Bone marrow (tissue), 2 donors: ENCODE results near the gene ZCRB1.
"Not testable (repeated sequence)": the region's sequence is repeated elsewhere in the genome, so short reads cannot be mapped to it uniquely, and the experiment has no call there.

Source experiments
- DNase-seq, 2 donors: peaks; one replicate each; lab custom pipeline; 2025; lab: John Stamatoyannopoulos, UW

Gene ZCRB1, protein sequence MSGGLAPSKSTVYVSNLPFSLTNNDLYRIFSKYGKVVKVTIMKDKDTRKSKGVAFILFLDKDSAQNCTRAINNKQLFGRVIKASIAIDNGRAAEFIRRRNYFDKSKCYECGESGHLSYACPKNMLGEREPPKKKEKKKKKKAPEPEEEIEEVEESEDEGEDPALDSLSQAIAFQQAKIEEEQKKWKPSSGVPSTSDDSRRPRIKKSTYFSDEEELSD

DNA sequence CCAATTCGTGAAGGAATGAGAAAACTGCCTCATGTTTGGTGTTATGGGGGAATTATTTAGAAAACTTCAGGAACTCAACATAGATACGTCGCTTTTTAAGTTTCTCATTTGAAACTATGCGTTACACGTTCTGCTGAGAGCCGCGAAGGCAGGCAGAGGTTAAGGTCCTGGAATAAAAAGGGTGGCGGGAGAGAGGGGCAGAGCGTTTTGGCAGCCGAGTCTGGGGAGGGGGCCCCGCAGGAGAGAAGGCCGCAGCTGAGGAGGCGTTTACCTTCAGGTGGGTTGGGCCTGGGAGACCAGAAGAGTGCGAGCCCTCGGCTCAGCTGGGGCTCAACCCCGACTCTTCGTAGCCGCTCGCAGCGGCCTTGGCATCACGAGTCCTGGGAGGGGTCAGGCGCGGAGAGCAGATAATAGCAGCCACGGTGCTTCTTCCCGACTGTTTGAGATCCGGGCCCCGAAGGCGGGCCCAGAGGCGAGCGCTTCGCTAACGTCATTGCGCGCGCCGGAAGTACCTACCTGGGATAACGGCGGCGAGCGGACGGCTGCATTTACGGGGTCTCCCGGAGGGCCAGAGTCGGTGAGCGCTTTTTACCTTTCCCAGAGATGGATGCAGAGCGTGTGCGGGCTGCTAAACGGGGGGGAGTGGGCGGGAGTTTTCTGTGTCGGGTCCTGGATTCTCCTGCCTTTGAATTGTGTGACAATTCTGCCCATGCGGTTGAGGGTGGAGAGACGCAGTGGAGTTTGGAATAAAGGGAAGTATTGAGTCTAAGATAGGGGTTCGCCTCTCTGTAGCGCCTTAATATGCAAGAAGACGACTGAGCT lies at the start of gene ZCRB1, which contains the start of gene PPHLN1:
Gene ZCRB1 (minus strand): TSS at position 442 of the 822 bp plus-strand sequence. CDS start 1,992 bp downstream, outside the sequence.
Gene PPHLN1 (plus strand): TSS at position 515 of the 822 bp plus-strand sequence. CDS start 9,736 bp downstream, outside the sequence.
- DNase-seq = peak; percentile 58 to 62

DNA sequence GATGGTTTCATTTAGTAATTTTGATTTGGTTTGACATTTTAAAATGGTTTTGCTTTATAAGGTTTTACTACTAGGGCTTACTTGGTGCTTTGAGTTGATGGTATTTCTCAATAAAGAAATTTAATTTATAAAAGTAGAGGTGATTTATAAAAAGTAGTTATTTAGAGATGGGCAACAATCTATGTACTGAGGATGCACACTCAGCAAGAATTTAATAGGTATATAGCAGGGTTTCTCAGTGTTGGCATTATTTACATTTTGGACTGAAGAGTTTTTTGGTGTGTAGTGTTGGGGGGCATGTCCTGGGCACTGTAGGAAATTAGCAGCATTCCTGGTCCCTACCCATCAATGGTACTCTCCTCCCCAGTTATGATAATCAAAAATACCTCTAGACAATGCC lies 47.8 kb upstream of the ZCRB1 start:
- no peak for DNase-seq

DNA sequence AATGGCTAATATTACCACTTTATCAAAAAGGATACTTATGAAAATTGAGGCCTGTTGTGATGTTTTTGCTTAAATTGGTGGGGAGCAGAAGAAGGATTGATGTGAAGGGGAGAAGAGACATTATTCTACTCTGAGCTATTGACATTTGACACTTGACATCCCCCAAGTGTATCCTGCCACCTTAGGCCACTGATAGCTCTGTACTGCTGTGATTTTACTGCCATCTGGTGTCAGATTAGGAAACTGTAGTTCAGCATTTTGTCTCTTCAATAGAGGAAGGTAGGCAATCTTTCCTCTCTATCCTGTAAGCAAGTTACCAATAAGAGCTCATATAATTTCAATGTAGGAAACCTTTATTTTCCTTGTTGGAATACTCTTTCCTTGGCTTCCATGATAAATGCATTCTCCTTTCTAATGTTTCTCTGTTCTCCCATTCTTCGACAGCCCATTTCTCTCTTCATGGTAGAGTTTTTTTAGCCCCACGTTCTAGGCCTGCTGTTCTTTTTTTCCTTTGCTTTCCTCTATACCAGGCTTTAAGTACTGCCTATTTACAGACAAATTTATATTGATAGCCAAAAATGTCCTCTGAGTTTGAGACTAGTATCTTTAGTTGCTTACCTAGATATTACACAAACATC lies 46.4 kb upstream of the ZCRB1 start:
- DNase-seq = peak in 1 of 2 donors; percentile 66

DNA sequence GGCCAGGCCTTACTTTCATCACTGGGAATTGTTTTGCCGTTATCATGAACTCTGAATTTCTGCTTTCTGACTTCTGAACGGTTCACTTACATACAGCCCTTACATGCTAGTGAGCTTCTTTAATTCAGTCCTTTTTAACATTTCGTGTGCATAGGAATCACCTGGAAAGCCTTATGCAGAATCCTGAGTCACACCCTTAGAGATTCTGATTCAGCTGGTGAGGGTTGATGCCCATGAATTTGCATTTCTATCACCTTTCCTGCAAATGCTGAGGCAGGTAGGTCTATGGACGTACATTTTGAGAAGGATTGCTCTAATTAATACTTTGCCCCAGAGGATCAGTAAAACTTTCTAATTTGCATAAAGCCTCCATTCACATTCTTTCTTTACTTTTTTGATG lies 44.1 kb upstream of the ZCRB1 start:
- DNase-seq = no peak

DNA sequence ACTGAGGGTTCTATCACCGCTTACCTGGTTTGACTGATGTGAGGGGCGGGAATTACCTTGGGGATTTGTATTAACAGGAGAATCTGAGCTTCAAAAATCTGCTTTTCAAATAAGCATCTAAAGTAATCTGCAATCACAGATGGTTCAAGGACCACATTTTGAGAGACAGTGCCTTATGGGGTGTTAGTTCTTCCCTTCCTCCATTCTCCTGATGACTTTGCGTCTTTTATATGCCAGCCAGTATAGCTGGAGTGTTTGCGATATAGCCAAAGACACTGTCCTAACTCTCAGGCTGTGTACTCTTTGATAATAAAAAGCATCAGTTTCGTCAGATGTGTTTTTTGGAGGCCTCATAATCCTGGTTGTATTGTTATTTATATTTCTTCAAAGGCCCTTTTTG lies 39.6 kb upstream of the ZCRB1 start:
- no peak for DNase-seq

DNA sequence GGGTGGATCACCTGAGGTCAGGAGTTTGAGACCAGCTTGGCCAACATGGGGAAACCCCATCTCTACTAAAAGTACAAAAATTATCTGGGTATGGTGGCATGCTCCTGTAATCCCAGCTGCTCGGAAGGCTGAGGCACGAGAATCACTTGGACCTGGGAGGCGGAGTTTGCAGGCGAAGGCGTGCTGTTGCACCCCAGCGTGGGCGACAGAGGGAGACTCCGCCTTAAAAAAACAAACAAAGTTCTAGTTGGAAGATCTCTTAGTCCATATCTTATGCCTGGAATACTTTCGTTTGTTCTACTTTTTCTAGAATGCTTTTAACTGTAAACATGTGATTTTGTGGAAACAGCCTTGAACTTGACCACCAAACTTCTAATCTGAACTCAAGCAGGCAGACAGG lies 38.8 kb upstream of the ZCRB1 start:
- DNase-seq = no peak

DNA sequence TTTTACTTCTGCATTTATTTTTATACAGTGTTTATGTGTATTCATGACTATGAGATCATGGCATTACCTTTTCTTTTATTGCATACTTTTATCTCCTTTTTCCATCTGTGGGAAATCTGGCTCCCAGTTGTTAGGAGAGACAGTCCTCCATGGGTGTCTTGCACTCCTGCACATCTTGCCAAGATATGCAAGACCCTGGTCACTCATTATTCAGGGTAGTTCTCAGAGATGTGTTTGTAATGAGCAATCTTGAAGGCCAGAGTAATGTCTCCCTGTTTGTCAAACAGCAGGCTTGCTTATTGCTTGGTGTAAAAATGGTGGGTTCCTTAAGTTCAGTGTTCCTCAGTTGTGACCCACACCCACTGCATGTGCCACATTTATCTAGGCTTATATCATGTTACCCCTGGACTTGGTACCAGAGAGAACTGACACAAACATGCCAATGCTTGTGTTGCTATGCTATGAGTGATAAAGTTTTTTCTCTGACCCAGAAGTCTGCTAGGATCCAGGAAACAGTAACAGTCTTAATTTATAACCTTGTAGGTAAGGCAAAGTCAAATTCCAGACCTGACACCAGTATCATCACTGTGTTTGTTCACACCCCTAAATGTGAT lies 36.9 kb upstream of the ZCRB1 start:
- DNase-seq = no peak

DNA sequence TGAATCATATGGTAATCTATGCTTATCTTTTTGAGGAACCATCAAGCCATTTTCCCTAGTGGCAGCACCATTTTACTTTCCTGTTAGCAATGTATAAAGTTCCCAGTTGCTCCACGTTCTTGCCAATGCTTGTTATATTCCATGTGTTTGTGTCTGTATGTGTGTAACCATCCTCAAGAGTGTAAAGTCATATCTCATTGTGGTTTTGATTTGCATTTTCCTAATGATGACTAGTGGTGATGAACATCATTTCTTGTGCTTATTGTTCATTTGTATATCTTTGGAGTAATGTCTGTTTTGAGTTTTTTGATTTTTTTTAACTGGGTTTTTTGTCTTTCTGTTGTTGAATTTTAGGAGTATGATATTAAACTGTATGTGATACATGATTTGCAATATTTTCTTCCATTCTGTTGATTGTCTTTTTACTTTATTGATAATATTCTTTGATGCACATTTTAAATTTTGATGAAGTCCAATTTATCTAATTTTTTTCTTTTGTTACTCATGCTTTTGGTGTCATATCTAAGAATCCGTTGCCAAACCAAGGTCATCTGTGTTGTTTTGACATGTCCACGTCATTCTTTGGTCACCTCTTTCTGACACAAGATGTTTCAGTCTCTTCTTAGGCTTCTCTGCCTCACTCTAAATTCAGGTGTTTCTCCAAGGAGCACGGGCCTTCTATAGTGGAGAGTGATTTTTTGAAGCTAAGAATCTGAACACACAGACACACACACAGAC lies 36.2 kb upstream of the ZCRB1 start:
- DNase-seq = no peak

DNA sequence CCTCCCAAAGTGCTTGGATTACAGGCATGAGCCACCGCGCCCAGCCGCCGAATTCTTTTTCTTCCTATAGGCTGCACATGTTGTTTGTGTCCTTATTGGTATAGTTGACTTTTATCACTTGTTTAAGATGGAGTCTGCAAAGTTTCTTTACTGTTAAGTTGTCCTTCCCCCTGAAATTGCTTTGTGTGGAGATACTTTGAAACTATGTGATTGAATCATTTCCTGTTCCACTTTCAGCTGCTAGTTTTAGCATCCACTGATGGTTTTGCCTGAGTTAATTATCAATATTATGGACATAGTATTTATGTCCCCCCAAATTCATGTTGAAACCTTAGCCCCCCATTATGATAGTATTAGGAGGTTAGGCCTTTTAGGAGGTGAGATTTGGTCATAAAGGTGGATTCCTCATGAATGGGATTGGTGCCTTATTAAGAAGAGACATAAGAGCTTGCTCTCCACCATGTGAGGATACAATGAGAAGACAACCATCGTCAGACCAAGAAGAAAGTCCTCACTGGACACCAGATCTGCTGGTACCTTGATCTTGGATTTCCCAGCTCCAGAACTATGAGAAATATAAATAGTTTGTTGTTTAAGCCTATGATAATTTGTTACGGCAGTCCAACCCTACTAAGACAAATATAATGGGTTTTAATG lies 35.0 kb upstream of the ZCRB1 start:
- DNase-seq = no peak

DNA sequence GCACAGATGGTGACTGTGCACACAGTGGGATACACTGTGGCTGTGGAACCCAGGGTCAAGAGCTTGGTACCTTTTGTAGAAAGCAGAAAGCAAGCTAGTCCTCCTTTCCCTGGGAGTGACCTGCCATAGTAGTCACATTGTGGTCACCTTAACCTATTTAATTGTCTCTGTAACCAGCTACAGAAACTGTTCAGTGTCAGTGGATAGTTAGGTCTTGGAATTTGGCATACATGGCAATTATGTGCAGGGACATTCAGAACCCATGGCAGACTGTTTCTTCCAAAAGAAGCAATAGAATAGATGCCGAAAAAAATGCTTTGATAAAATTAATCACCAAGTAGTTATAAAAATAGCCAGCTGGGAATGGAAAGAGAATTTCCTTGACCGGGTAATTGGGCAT lies 30.4 kb upstream of the ZCRB1 start:
- no peak for DNase-seq

DNA sequence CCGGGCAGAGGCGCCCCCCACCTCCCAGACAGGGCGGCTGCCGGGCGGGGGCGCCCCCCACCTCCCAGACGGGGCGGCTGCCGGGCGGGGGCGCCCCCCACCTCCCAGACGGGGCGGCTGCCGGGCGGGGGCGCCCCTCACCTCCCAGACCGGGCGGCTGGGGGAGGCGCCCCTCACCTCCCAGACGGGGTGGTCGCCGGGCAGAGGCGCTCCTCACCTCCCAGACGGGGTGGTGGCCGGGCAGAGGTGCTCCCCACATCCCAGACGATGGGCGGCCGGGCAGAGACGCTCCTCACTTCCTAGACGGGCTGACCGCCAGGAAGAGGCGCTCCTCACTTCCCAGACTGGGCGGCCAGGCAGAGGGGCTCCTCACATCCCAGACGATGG lies 24.1 kb upstream of the ZCRB1 start:
- DNase-seq = not testable (repeated sequence)

DNA sequence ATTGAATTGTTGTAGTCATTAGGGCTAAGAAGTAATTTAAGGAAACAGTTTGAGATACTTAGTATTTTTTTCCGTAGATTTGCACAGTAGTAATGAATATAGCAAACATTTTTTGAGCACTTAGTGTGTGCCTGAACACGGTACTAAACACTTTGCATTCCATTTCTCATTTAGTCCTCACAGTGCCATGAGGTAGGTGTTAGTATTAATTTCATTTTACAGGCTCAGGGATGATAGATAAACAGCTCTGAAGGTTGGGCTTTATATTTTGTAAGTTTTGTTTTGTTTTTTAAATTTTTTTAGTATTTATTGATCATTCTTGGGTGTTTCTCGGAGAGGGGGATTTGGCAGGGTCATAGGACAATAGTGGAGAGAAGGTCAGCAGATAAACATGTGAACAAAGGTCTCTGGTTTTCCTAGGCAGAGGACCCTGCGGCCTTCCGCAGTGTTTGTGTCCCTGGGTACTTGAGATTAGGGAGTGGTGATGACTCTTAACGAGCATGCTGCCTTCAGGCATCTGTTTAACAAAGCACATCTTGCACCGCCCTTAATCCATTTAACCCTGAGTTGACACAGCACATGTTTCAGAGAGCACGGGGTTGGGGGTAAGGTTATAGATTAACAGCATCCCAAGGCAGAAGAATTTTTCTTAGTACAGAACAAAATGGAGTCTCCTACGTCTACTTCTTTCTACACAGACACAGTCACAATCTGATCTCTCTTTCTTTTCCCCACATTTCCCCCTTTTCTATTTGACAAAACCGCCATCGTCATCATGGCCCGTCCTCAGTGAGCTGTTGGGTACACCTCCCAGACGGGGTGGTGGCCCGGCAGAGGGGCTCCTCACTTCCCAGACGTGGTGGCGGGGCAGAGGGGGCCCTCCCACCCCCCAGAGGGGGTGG lies 23.5 kb upstream of the ZCRB1 start:
- not testable (repeated sequence) for DNase-seq

DNA sequence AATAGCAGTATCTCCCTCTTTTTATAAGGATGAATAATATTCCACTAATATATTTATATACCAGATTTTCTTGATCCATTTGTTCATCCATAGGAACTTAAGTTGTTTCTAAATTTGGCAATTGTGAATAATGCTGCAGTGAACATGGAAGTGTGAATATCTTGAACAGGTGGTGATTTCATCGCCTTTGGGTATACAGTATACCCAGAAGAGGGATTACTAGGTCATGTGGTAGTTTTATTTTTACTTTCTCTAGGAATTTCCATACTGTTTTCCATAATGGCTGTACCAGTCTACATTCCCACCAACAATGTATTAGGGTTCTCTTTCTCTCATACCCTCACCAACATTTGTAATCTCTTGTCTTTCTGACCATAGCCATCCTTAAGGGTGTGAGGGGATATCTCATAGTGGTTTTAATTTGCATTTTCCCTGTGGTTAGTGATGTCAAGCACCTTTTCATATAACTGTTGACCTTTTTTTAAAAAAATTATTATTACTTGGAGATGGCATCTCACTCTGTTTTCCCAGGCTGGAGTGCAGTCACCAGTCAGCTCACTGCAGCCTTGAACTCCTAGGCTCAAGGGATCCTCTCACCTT lies 20.6 kb upstream of the ZCRB1 start:
- no peak for DNase-seq

DNA sequence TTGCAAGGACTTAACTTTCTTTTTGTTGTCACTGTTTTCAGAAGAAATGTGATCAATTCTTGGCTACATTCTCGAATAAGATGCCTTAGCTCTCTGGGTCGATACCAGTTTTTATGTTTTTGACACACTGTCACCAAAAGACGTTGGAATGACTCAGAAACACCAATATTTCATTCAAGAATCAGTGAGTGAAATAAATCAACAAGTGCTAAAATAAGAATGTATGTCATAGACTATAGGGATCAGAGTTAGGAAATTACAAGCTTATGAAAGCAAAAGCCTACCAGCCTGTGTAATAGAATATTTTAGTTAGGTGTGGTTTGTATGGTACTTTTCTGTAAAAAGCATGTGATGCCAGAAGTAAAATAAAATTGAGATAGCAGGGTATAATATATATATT lies 17.8 kb upstream of the ZCRB1 start:
- DNase-seq = no peak

DNA sequence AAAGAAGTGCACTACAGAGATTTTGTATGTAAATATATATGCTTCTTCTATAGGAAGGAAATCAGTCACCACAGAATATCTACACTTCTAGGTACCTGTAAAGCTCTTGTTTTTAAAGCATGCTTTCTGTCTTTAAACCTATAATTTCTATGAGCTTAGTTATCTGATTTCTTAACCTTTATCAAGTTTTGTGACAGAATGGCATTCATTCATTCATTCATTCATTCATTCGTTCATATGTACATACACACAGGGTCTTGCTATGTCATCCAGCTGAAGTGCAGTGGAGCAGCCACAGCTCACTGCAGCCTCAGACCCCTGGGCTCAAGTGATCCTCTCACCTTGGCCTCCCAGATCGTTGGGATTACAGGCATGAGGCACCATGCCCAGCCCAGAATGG lies 16.1 kb upstream of the ZCRB1 start:
- no peak for DNase-seq

DNA sequence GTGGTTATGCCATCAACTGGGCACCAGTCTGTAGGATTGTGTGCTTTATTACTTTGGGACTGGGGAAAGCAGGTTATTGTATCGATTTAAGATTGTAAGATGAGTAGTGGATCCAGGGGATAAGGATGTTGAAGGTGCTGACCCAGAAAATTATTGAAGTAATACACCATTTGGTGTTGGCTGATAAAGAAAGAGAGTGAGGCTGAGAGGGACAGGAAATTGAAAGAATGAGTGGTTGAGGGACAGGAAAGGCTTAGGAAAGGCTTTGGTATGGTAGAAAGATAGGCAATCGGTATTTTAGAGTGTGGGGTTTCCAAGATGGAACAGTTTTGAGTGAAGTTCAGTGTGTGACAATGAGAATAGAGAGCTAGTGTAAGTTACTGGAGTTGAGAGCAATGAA lies 12.4 kb upstream of the ZCRB1 start:
- no peak for DNase-seq

DNA sequence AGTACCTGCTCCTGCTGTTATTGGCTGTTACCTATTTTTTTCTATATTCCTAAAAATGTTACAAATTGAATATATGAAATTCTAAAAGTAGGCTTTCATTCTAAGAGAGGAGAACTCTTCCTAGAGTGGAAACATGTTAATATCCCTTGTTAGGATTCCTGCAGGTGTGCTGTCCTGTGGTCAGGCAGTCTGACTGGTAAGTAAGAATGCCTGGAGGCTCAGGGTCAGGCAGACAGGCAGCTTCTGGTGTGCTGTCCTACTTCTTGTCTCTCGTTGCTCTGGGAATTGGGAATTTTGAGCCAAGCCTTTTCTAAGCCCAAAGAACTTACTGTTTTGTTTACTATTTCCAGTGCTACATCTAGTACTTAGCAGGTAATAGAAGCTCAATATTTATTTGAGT lies 10.4 kb upstream of the ZCRB1 start:
- DNase-seq = no peak

DNA sequence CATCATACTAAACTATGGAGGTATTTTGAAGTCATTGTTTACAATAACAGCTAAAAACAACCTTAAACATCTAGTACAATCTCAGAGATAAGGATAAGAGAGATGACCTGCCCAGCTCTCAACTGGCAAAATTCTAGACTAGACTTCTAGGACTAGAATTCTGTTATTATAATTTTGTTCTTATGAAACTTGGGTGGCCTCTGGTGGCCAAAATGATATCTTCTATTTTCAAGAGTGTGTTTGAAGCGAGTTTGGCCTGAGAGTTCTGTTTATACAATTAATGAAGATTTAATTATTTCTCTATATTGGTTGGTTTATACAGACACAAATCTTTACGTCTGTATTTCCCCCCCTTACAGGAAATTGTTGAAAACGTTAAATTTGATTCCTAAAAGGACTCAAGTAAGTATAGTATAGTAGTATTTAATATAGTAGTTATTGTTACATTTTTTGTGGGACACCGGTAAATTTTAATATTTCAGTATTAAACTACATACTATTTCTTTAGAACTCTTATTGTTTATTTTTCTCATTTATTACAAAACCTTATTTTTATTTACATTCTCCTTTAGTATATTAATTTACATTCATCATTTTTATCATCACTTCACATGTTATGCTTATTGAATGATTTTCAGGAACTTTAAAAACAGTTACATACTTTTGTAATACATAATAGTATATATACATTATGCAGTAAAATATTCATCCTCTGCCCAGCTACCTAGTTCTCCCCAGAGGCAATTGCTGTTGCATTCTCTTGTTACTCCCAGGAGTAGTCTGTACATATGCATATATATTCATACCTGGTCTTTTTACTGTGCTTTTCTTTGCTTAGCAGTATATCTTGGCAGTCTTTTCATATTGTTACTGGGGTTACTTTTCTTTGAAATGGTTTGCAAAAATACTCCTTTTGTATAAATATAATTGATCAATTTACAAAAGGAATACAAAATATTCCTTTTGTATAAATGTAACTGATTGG lies 6.7 kb upstream of the ZCRB1 start:
- peak in 1 of 2 donors; percentile 43 for DNase-seq

DNA sequence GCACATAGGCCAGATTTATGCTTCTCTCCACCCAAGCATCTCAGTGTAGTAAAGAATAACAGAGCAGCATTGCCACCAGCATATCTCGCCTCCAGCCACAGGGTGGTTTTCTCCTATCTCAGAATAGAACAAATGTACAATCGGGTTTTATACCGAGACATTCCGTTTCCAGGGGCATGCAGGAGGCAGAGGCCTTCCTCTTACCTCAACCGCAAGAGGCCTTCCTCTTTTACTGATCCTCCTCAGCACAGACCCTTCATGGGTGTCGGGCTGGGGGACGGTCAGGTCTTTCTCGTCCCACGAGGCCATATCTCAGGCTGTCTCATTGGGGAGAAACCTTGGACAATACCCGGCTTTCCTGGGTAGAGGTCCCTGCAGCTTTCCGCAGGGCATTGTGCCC lies 4.2 kb upstream of the ZCRB1 start:
- DNase-seq = peak in 1 of 2 donors; percentile 45
